Measurements from ENCODE around the gene SHMT1. TPM values are rescaled to one million over a fixed set of nuclear protein-coding genes. Genes with fewer than 3 reads are reported as not detected.

SHMT1 gene
- total RNA-seq, 3 donors from 2014 or later: 30.0 to 49.3 (median 30.9) TPM

DNA sequence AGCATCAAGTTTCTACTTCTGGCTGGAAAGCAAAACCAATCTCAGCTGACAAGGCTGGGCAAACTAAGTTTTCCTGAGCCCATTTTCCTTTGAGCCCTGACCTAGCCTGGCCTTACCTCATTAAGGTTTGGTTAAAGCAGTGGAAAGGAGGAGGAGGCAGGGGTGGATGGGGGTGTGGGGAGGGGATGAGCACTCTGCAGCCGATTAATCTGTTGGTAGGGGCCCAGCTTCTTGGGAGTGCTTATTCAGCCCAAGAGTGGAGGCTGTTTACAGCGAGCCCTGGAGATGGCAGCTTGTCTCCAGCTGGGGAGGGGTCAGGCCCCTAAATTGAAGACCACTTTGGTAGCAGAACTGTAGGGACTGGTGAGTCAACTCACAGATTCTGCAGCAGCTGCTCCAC is 36.3 kb downstream of the SHMT1 start:
- no peak overlapping the region for H3K4me3 ChIP-seq
- peaks cover 7% of the 10 kb centered on the region for H3K36me3 ChIP-seq (ENCODE audit: low read depth)
- H3K9me3 ChIP-seq: no peaks in the 10 kb centered on the region
- TF ChIP-seq, protein P1, sequence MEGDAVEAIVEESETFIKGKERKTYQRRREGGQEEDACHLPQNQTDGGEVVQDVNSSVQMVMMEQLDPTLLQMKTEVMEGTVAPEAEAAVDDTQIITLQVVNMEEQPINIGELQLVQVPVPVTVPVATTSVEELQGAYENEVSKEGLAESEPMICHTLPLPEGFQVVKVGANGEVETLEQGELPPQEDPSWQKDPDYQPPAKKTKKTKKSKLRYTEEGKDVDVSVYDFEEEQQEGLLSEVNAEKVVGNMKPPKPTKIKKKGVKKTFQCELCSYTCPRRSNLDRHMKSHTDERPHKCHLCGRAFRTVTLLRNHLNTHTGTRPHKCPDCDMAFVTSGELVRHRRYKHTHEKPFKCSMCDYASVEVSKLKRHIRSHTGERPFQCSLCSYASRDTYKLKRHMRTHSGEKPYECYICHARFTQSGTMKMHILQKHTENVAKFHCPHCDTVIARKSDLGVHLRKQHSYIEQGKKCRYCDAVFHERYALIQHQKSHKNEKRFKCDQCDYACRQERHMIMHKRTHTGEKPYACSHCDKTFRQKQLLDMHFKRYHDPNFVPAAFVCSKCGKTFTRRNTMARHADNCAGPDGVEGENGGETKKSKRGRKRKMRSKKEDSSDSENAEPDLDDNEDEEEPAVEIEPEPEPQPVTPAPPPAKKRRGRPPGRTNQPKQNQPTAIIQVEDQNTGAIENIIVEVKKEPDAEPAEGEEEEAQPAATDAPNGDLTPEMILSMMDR (IDR thresholded peaks at IDR 0.05): no peak
- ATAC-seq: no peak
- DNase-seq: no peak
- H3K4me1 ChIP-seq (ENCODE audit: low read depth): no peaks in the 10 kb centered on the region
- intact Hi-C loops (cut with DNase I, micrococcal nuclease): no loop called here

DNA sequence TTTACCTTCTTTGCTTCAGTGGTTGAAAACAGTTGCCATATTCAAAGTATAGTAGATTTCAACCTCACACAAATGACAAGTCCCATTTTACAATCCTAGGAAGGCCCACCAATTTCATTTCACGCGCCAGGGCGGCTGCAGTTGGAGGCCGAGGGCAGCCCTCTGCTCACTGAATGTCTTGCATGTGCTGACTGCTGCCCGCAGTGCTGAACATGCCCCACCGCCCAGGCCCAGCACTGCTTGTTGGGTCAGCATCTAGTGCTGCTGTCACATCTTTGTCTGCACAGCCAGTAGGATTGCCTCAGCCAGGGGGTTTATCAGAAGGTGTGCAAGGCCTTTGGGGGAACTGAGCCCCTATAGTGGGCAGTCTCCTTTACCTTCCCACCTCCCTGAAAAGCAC is 36.8 kb downstream of the SHMT1 start:
- Histone ChIP-seq H3K4me3 (no peak overlapping the region), H3K4me1 (ENCODE audit: low read depth) (no peaks in the 10 kb centered on the region), H3K9me3 (no peaks in the 10 kb centered on the region), H3K36me3 (ENCODE audit: low read depth) (peaks cover 7% of the 10 kb centered on the region)
- TF ChIP-seq, protein P1 (IDR thresholded peaks at IDR 0.05): no peak
- no peak for DNase-seq
- intact Hi-C loops (cut with DNase I, micrococcal nuclease): no loop called here
- ATAC-seq: no peak

DNA sequence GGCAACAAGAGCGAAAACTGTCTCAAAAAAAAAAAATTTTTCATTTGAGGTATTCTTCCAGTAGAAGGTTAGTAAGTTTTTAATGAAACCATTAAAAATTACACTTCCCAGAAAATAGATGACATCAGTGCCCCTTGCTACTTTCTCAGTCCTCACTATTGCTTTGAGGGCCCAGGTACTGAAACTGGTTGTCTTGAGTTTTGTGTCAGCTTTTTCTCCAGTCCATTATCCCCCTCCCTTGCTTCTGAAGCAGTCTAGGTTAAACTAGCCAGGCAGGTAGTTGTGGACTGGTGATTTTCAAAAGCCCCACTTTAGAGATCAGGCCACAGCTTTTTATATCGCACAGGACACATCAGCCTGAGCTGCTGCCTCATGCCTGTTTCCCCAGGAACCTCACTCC is 37.3 kb downstream of the SHMT1 start:
- Histone ChIP-seq H3K36me3 (ENCODE audit: low read depth) (peaks cover 7% of the 10 kb centered on the region), H3K4me3 (no peak overlapping the region), H3K4me1 (ENCODE audit: low read depth) (no peaks in the 10 kb centered on the region), H3K9me3 (no peaks in the 10 kb centered on the region)
- ATAC-seq (no peak), DNase-seq (no peak)
- TF ChIP-seq, protein P1 (IDR thresholded peaks at IDR 0.05): no peak
- intact Hi-C loops (cut with DNase I, micrococcal nuclease): no loop called here

DNA sequence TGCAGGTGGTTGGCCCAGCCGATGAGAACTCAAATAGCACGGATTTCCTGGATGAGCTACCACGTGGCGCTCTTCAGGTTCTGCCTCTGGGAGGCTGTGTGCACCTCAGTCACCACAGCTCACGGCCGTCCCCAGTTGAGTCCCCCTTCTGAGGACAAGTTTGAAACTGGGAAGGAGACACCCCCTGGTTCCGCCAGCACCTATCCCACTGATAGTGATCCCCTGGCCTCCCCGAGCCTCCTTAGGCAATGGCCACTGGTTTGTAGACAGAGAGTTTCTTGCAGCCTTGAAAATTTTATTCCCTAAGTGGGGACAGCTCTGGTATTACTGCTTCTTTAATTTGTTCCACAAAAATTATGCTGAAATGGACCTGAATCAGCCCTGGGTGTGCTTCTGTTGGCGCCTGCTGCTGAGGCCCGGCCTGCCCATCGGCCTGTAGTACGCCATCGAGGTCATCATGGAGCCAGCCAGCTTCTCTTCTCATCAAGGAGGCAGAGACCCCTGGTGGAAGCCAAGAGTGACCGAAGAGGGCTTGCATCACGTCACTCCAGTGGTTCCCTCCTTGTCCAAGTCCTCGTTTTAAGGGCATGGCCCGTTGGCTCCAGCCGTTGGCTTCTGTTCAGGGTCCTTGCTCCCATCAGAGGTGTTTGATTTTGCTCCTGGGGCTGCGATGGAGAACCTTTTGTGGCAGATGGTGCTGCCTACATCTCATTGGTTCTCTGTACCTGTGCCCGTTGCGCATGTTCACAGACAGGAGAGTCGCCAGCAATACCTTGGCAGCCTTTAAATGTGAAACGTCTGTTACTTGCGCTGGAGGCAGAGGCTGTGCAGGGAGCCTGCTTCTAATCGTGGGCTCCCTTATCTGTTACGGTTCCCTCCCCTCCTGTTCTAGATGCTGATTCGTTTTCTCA is 39.0 kb downstream of the SHMT1 start:
- Histone ChIP-seq H3K4me3 (no peak overlapping the region), H3K4me1 (ENCODE audit: low read depth) (peaks cover 6% of the 10 kb centered on the region), H3K9me3 (no peaks in the 10 kb centered on the region), H3K36me3 (ENCODE audit: low read depth) (peaks cover 7% of the 10 kb centered on the region)
- intact Hi-C loops (cut with DNase I, micrococcal nuclease): no loop called here
- DNase-seq (no peak), ATAC-seq (no peak)
- TF ChIP-seq, protein P1 (IDR thresholded peaks at IDR 0.05): no peak

DNA sequence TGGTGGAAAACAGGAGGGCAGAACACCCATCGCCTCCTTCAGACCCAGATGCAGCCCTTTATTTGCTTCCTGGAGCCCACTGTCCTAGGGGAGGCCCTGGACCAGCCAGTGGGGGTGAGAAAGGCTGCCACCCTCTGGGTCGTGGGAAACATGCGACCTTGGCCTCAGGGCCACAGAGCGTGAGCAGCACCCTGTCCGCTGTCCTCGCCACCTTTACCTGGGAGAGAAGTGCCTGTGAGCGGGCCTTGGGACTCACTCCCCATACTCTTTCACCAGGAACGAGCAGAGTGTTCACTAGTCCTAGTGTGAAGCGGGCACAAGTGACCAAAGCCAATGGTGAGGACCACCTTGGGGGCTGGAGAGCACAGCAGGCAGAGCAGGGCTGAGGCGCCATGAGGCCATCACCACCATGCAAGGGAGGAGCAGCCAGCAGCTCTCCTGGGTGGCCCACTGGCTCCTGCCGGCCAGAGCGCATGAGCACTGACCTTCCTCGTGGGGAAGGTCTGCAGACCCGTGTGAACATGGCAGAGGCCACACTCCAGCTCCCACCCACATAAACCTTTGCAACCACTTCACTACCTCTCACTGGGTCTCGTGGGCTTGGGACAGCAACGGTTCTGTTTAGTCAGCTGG is 39.7 kb downstream of the SHMT1 start:
- ATAC-seq (no peak), DNase-seq (no peak)
- Histone ChIP-seq H3K9me3 (no peaks in the 10 kb centered on the region), H3K4me3 (no peak overlapping the region), H3K36me3 (ENCODE audit: low read depth) (peaks cover 7% of the 10 kb centered on the region), H3K4me1 (ENCODE audit: low read depth) (peaks cover 14% of the 10 kb centered on the region)
- TF ChIP-seq, protein P1 (IDR thresholded peaks at IDR 0.05): no peak
- intact Hi-C loops (cut with DNase I, micrococcal nuclease): no loop called here
